IPS-20b (cell line): ENCODE results near the gene UVRAG.

Experiments used
- H3K27ac ChIP-seq: one replicate; pipeline ENCODE4 v1.5.1; 2013; ENCODE audit warnings: low read length
- H3K27me3 ChIP-seq: 2 replicates; pipeline ENCODE4 v1.6.1; 2013; ENCODE audit warnings: mild to moderate bottlenecking, low read length, inconsistent platforms; ENCODE audit not compliant: insufficient read depth
- H3K36me3 ChIP-seq: 2 replicates; pipeline ENCODE4 v1.6.1; 2013; ENCODE audit warnings: low read depth, mild to moderate bottlenecking, inconsistent platforms, low read length, moderate library complexity; ENCODE audit not compliant: insufficient read depth
- H3K4me1 ChIP-seq: 2 replicates; pipeline ENCODE4 v1.6.1; 2013; ENCODE audit warnings: mild to moderate bottlenecking, control low read depth, inconsistent platforms, low read length, moderate library complexity; ENCODE audit not compliant: insufficient read depth
- H3K4me3 ChIP-seq: 2 replicates; pipeline ENCODE4 v1.5.1; 2013; ENCODE audit warnings: mild to moderate bottlenecking, low read length, inconsistent platforms
- H3K9ac ChIP-seq: 2 replicates; pipeline ENCODE4 v1.6.1; 2013; ENCODE audit warnings: low read depth, mild to moderate bottlenecking, inconsistent platforms, low read length, moderate library complexity
- H3K9me3 ChIP-seq: 2 replicates; pipeline ENCODE4 v1.6.1; 2013; ENCODE audit warnings: mild to moderate bottlenecking, low read depth, low read length, inconsistent platforms; ENCODE audit not compliant: insufficient read depth

Gene UVRAG

DNA sequence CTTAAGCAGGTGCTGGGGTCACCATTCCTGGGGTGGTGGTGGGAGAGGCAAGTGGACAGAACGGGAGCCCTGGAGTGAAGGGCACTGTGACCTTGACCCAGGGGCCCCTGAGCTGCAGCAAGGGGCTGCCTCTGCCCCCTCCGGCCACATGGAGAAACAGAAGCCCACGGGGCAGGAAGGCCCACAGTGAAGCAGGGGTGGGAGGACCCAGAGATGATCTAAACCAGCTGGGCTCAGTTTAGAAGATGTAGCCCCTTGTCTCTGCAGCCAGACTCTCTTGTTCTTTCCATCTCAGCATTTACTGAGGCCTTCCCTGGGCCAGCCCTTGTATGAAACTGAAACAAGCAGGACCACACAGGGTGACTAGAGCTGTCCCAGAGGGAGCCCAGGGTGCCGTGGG is 360.8 kb downstream of the UVRAG start:
- Histone ChIP-seq H3K27ac (no peak overlapping the region), H3K4me1 (no peaks in the 10 kb centered on the region; the same call in 1 of the 2 replicates), H3K27me3 (no peaks in the 10 kb centered on the region), H3K36me3 (no peaks in the 10 kb centered on the region), H3K9ac (no peak overlapping the region), H3K4me3 (no peak overlapping the region), H3K9me3 (no peaks in the 10 kb centered on the region)

DNA sequence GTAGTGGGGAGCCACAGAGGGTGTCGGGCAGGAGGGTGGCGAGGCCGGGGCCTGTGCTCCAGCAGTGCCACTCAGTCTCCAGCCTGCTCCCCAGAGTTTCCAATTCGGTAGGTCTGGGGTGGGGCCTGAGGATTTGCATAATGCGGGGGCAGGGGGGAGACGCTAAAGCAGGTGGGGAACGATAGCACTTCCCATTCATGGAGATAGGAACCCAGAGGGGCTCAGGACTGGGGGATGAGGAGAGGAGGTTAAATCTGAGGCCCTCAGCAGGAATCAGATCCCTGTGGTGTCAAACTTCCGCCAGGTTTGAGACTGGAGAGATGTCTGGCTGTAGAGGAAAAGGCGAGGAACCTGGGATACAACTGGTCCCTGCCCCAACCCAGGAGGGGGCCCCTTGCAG is 361.5 kb downstream of the UVRAG start:
- Histone ChIP-seq H3K27me3 (no peaks in the 10 kb centered on the region), H3K27ac (no peak overlapping the region), H3K9ac (no peak overlapping the region), H3K4me1 (no peaks in the 10 kb centered on the region; the same call in 1 of the 2 replicates), H3K4me3 (no peak overlapping the region), H3K36me3 (no peaks in the 10 kb centered on the region), H3K9me3 (no peaks in the 10 kb centered on the region)

DNA sequence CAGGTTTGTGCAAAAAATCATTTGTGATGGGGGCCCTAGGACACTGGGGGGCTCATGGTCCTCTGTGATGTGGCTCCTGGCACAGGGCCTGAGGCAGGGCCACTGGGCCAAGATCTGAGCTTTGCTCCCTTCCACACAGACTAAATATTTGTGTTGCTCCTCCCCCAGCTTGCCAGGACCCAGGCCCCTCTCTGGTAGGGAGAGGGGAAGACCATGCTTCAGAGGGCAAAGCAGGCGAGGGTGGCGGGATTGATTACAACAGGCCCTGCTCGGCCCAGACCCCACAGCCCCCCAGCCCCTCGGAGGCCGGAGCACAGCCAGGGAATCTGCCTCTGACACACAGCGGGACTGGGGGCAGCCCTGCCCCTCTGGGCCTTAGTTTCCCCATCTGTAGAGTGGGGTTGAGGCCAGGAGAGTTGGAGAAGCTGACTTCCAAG is 362.3 kb downstream of the UVRAG start:
- Histone ChIP-seq H3K27ac (no peak overlapping the region), H3K27me3 (no peaks in the 10 kb centered on the region)

DNA sequence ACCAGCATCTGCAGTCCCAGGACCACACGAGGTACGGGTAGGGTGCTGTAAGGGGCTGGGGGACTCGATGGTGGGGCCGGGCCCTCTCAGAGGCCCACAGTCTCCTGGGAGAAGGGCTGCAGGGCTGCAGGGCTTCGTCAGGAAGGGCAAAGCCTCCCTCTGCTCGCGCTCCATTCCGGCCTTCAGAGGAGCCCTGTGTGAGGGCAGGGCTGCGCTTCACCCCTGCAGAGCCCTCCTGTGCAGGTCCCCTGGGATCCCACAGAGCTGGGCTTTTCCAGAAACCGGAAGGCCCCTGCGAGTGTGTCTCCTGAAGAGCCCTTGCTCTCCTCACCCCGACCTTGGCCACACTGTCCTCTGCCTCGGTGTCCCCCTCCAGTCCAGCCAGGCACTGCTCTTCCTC is 364.1 kb downstream of the UVRAG start:
- H3K4me3 ChIP-seq = no peak overlapping the region
- no peaks in the 10 kb centered on the region; the same call in 1 of the 2 replicates for H3K4me1 ChIP-seq
- H3K27me3 ChIP-seq = no peaks in the 10 kb centered on the region
- H3K27ac ChIP-seq = no peak overlapping the region
- no peaks in the 10 kb centered on the region for H3K9me3 ChIP-seq
- H3K9ac ChIP-seq = no peak overlapping the region
- H3K36me3 ChIP-seq = no peaks in the 10 kb centered on the region

More for the DNA sequence above, 362.3 kb downstream of the UVRAG start:
- Histone ChIP-seq H3K9ac (no peak overlapping the region), H3K36me3 (no peaks in the 10 kb centered on the region), H3K4me1 (no peaks in the 10 kb centered on the region; the same call in 1 of the 2 replicates), H3K4me3 (no peak overlapping the region), H3K9me3 (no peaks in the 10 kb centered on the region)

DNA sequence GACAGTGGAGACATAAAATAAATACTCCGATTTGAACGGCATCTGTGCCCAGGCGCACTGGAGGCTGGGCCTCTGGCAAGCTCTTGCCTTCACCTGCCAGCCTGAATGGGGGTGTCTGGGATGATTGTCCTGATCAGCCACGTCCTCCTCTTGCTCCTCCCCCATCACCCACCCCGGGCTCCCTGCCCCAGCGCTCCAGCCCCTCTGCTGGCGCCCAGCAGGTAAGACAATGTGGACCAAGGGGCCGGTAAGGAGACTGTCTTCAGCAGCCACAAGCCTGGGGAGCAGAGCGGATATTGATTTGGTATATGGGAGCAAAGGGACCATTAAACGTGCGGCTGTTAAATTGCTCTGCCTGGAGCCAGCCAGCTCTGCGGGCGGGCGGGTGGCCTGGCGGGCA is 366.4 kb downstream of the UVRAG start:
- no peak overlapping the region for H3K9ac ChIP-seq
- H3K9me3 ChIP-seq = no peaks in the 10 kb centered on the region
- no peaks in the 10 kb centered on the region for H3K36me3 ChIP-seq
- no peaks in the 10 kb centered on the region for H3K4me1 ChIP-seq
- no peak overlapping the region for H3K27ac ChIP-seq
- no peaks in the 10 kb centered on the region for H3K27me3 ChIP-seq
- no peak overlapping the region for H3K4me3 ChIP-seq

DNA sequence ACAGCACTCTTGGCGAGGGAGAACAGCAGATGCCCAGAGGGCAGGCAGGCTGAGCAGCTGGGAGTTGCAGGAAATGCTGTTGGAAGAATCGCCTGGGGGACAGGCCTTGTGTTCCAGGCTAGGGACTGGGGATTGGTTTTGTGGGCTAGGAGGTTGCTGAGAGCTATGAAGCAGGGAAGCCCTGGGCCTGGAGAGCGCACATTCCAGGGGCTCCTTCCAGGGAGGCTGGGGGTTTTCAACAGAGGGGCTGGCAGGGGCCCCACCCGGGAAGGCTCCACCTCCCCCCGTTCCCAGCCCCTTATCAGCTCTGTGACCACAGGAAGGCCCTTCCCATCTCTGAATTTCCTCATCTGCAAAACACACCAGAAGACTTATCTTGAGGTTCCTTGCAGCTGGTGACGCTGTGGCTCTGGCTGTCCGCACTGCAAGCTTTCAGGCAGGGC is 369.6 kb downstream of the UVRAG start:
- H3K4me1 ChIP-seq = no peaks in the 10 kb centered on the region
- H3K27me3 ChIP-seq = no peaks in the 10 kb centered on the region
- H3K27ac ChIP-seq = no peak overlapping the region
- no peak overlapping the region for H3K4me3 ChIP-seq
- H3K9ac ChIP-seq = no peak overlapping the region
- H3K9me3 ChIP-seq = no peaks in the 10 kb centered on the region
- H3K36me3 ChIP-seq = no peaks in the 10 kb centered on the region

DNA sequence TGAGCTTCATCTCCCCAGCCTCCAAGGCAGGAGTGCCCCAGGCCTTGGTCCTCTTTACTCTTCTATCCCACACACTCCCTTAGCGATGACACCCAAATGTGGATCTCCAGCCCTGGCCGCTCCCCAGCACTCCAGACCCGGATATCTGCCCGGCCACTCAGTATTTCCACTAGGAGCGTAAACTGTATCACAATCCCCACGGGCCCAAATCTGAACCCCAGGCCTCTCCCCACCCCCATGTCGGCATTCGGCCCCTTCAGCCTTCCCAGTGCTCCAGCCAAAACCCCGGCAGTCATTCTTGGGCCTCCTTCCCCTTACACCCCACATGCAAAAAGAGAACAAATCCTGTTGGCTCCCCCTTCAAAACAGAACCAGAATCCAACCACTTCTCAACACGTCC is 370.5 kb downstream of the UVRAG start:
- no peaks in the 10 kb centered on the region for H3K36me3 ChIP-seq
- H3K9ac ChIP-seq = no peak overlapping the region
- H3K27me3 ChIP-seq = no peaks in the 10 kb centered on the region
- no peaks in the 10 kb centered on the region for H3K9me3 ChIP-seq
- H3K4me1 ChIP-seq = no peaks in the 10 kb centered on the region
- H3K4me3 ChIP-seq = no peak overlapping the region
- no peak overlapping the region for H3K27ac ChIP-seq

DNA sequence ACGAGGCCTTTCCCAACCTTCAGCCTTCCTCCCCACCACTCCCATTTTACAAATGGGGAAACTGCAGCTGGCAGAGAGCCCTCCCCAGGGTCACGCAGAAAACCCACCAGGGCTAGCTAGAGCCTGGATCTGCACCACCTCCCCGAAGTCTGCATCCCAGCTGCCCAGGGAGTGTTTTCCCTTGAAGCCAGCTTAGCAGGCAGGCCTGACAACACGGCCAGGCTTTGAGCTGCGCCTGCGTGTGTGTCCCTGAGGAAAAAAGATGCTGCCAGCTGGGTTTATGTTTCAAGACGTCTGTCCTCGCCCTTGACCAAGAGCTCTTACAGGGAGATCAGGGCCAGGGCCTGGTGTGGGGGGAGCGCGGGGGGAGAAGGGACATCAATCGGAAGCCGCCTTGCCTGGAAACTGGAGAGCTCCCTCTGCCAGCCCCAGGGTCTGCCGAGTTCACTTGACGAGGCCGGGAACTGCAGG is 371.0 kb downstream of the UVRAG start:
- Histone ChIP-seq H3K4me3 (no peak overlapping the region), H3K9me3 (no peaks in the 10 kb centered on the region), H3K9ac (no peak overlapping the region), H3K27ac (no peak overlapping the region), H3K36me3 (no peaks in the 10 kb centered on the region), H3K27me3 (no peaks in the 10 kb centered on the region), H3K4me1 (no peaks in the 10 kb centered on the region)

DNA sequence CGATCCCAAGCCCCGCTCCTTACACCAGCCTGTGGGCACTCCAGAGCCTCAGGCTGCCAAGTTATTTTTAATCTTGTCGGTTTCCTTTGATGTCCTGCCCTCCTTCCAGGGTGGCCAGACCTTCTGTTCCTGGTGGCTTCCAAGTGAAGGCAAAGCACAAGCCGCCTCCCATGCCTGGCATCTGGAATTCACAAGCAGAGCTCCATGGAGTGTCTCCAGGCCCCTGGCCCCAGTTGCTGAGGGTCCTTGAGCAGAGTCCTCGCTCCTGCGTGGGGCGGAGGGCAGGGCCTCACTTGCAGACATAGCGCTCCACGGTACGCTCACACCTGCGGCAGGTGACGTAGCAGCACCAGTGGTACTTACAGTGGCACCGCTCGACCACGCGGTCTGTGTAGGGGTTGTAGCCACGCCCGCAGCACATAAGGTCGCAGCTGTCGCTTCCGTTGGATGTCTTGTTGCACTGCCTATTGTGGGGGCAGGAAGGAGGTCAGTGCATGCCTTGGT is 371.8 kb downstream of the UVRAG start:
- Histone ChIP-seq H3K27ac (no peak overlapping the region), H3K9me3 (no peaks in the 10 kb centered on the region), H3K36me3 (no peaks in the 10 kb centered on the region), H3K9ac (no peak overlapping the region), H3K4me1 (no peaks in the 10 kb centered on the region), H3K4me3 (no peak overlapping the region), H3K27me3 (no peaks in the 10 kb centered on the region)

DNA sequence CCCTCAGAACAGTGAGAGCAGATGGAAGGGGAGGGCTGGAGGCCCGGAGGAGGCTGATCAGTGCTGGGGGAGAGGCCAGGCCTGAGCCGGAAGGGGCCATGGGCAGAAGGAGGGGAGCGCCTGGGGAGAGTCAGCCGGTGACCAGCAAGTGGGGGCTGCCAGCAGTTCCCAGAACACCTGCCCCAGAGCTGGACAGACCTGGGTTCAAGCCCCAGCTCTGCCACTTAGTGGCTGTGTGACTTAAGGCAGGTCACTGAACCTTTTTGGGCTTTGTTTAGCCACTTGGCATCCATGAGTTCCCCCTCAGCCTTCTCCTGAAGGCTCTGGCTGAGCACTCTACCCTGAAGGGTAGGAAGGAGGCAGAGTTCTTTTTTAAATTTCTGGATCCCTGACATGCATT is 373.9 kb downstream of the UVRAG start:
- H3K36me3 ChIP-seq = no peaks in the 10 kb centered on the region
- no peak overlapping the region for H3K4me3 ChIP-seq
- H3K27me3 ChIP-seq = no peaks in the 10 kb centered on the region
- H3K9me3 ChIP-seq = no peaks in the 10 kb centered on the region
- no peak overlapping the region for H3K27ac ChIP-seq
- H3K4me1 ChIP-seq = no peaks in the 10 kb centered on the region
- no peak overlapping the region for H3K9ac ChIP-seq

DNA sequence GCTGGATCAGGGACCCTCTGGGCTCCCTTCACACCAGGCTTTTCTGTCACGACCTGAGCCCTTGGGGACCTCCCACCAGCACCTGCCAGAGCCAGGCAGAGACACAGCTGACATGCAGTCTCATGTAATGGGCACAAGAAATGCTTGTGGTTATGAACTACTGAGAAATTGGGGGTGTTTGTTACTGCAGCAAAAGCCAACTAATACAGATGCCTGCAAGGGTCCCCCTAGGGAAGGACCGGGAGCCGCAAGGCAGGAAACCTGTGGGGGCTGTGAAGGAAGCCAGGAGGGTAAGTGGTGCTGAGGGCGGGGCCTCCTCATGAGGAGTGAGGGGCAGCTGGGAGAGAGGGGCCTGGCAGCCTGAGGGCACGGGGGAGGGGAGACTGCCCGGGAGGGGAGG is 374.7 kb downstream of the UVRAG start:
- no peak overlapping the region for H3K4me3 ChIP-seq
- H3K9ac ChIP-seq = no peak overlapping the region
- H3K27me3 ChIP-seq = no peaks in the 10 kb centered on the region
- no peaks in the 10 kb centered on the region for H3K36me3 ChIP-seq
- no peaks in the 10 kb centered on the region for H3K9me3 ChIP-seq
- H3K27ac ChIP-seq = no peak overlapping the region
- no peaks in the 10 kb centered on the region for H3K4me1 ChIP-seq

DNA sequence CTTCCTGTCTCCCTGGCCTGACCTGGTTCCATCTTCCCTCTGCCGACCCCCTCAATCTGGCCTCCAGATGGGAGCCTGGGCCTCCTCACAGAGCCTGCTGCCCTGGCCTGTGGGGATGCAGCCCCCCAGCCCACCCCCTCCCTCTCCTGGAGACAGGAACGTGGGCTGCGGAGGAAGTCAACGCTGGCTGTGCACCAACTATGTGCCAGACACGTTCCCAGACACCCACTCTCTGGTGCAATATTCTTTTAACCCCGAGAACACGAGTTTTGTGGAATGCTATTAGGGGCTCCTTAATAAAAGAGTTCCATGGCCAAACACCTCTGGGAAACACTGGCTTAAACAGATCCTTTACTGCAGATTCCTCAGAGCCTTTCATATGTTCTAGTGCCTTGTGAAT is 375.4 kb downstream of the UVRAG start:
- H3K4me1 ChIP-seq = no peaks in the 10 kb centered on the region
- H3K4me3 ChIP-seq = no peak overlapping the region
- no peaks in the 10 kb centered on the region for H3K36me3 ChIP-seq
- H3K9me3 ChIP-seq = no peaks in the 10 kb centered on the region
- no peak overlapping the region for H3K9ac ChIP-seq
- H3K27me3 ChIP-seq = no peaks in the 10 kb centered on the region
- no peak overlapping the region for H3K27ac ChIP-seq
